GM18511 (cell line): ENCODE data around the gene NR2F1-AS1.

Experiments
- ATAC-seq: cut with Tn5 transposase; IDR thresholded peaks from one replicate; pipeline ENCODE4 v1.9.1; 2021; ENCODE audit warnings: mild to moderate bottlenecking, moderate library complexity; ENCODE audit not compliant: unreplicated experiment

NR2F1-AS1 gene

GRCh38 chr5:93591323-93591945 is 10.4 kb upstream of the NR2F1-AS1 start:
- no peak for ATAC-seq

- ATAC-seq = no peak
Observed at GRCh38 chr5:93590493-93590892, 9.5 kb upstream of the NR2F1-AS1 start.

- ATAC-seq = no peak
Observed at GRCh38 chr5:93589829-93590215, 8.8 kb upstream of the NR2F1-AS1 start.

GRCh38 chr5:93589152-93589828 is 8.3 kb upstream of the NR2F1-AS1 start:
- ATAC-seq = no peak

GRCh38 chr5:93588352-93589151 is 7.5 kb upstream of the NR2F1-AS1 start:
- no peak for ATAC-seq

GRCh38 chr5:93587597-93588351 is 6.8 kb upstream of the NR2F1-AS1 start:
- ATAC-seq = no peak

- ATAC-seq = no peak
Observed at GRCh38 chr5:93586736-93587596, 5.9 kb upstream of the NR2F1-AS1 start.

- ATAC-seq = no peak
Observed at GRCh38 chr5:93585767-93586385, 4.9 kb upstream of the NR2F1-AS1 start.

GRCh38 chr5:93585041-93585766 is 4.2 kb upstream of the NR2F1-AS1 start:
- ATAC-seq = no peak

- ATAC-seq = no peak
Observed at GRCh38 chr5:93584596-93585040, 3.6 kb upstream of the NR2F1-AS1 start.

- peak; percentile 23 for ATAC-seq
Observed at GRCh38 chr5:93583768-93584595, 3.0 kb upstream of the NR2F1-AS1 start.

GRCh38 chr5:93583439-93583767 is 2.4 kb upstream of the NR2F1-AS1 start:
- ATAC-seq = no peak

- no peak for ATAC-seq
Observed at GRCh38 chr5:93582677-93583438, 1.8 kb upstream of the NR2F1-AS1 start, which contains the start of gene NR2F1. Gene NR2F1 (plus strand): TSS chr5:93583222. CDS start chr5:93585024, 1,802 bp downstream.

GRCh38 chr5:93582167-93582462 is 1.1 kb upstream of the NR2F1-AS1 start:
- no peak for ATAC-seq

GRCh38 chr5:93580063-93580926 is 724 bp downstream of the NR2F1-AS1 start:
- ATAC-seq = no peak

GRCh38 chr5:93579692-93580062 is 1.3 kb downstream of the NR2F1-AS1 start:
- no peak for ATAC-seq
